NCI-H2081 treated with DMSO at 0.1 percent for 48 hours (cell line): Measurements from ENCODE around the gene TIMM29.
"Not testable (repeated sequence)": the region's sequence is repeated elsewhere in the genome, so short reads cannot be mapped to it uniquely, and the experiment has no call there.

Experiments used
- DNase-seq: peaks from one replicate; lab custom pipeline; 2025; lab: John Stamatoyannopoulos, UW

Gene TIMM29

DNA sequence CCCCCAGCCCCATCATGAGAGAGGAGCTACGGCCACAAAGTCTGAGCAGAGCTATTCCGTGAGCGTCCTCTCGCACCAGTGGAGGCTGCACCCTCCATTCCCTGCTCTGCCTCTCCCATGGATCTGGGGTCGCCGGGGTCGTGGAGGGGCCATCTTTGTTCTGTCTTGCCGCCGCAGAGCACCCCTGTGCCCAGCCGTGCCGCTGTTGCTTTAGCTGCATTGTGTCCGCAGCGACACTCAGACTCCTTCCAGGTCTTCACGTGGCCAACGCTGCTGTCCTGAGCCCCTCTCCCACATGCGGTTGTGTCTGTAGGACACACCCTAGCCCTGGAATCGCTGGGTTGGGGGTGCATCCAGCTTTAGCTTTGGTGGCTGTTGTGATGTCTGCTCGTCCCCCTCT is 16.0 kb upstream of the TIMM29 start:
- DNase-seq: no peak

DNA sequence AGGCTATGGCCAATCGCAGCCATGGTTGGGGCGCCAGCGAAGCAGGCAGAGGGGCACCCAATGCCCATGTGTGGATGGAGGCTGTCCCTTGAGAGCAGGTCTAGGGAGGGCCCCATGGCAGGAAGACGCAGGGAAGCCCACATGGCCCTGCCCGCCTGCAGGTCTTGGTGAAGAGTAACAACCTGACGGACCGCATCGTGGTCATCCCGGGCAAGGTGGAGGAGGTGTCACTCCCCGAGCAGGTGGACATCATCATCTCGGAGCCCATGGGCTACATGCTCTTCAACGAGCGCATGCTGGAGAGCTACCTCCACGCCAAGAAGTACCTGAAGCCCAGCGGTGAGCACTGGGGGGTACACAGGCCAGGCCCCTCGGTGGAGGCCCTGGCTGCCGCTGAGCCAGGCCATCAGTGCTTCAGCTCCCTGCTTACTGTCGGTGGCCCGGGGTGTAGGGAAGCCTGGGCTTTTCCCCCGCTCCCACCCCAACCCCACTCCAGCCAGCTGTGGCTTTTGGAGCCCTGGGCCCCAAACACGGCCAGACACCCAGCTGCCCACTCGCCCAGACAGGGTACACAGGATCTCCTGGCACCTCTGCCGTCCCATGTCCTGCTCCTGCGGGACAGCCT is 14.8 kb upstream of the TIMM29 start:
- no peak for DNase-seq

DNA sequence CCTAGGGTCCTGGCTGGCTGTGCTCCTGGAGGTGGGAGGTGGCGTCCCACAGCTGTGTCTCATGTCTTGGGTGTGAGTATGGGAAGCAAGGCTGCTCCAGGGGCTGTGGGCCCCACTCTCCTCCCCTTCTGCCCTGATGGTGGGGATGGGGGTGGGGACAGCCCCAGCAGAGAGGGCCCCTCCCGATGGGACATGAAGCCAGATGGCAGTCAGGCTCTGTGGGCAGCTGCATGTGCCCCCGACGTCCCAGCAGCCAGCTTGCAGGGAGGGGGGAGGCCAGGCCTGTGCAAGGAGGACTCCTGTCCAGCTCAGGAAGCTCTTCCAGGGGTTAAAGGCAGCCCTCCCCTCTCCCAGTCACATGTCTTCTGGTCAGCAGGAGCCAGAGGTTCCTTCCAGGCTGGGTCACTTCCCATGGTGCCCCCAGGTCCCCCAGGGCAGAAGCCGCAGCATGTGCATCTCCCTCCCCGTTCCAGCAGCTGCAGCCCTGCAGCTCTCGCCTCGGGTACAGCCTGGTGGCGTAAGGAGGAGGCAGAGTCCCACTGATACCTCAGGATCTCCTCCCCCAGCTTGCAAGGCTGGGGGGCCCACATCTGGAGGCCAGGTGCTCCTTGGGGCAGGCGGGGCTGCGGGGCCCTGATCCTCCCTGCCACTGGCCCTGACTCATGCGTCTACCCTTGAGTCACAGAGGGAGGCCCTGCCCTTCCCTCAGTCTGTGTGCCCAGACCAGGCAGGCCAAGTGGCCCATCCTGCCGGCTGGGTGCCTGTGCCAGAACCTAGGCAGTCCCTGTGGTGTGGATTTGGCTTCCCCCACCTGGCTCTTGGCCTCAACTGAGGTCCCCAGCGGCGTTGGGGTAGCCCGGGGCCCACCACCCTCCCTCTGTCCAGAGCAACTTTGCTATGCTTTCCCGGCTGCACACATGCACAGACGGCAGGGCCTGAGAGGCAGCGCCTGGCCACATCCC is 13.2 kb upstream of the TIMM29 start:
- DNase-seq: no peak

DNA sequence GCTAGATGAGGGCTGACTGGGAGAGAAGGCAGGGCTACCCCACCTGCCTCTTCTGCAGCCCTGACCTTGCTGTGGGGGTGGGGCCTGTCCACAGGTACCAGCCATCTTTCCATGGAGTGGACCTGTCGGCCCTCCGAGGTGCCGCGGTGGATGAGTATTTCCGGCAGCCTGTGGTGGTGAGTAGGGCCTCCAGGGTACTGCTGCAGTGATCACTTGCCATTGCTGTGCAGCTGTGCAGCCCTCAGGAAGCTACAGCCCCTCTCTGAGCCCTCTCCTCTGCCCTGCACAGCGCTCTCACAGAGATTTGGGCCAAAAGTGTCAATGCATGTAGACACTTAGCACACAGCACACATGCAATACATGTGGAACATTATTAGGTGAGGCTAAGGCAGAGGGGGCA is 12.0 kb upstream of the TIMM29 start:
- DNase-seq: no peak

DNA sequence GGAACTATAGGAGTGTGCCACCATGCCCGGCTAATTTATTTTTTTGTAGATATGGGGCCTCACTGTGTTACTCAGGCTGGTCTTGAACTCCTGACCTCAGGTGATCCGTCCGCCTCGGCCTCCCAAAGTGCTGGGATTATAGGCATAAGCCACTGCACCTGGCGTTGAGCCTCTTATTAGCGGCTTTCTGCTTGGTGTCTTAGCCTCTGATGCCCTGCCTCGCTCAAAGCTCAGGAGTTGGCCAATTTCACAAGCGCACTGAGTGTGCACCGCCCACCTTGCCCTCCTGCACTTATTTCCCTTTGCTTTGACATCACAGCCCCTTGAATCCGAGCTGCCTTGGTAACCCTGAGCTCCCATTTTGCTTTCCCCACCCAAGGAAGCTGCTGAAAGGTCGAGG is 10.3 kb upstream of the TIMM29 start:
- DNase-seq: no peak

DNA sequence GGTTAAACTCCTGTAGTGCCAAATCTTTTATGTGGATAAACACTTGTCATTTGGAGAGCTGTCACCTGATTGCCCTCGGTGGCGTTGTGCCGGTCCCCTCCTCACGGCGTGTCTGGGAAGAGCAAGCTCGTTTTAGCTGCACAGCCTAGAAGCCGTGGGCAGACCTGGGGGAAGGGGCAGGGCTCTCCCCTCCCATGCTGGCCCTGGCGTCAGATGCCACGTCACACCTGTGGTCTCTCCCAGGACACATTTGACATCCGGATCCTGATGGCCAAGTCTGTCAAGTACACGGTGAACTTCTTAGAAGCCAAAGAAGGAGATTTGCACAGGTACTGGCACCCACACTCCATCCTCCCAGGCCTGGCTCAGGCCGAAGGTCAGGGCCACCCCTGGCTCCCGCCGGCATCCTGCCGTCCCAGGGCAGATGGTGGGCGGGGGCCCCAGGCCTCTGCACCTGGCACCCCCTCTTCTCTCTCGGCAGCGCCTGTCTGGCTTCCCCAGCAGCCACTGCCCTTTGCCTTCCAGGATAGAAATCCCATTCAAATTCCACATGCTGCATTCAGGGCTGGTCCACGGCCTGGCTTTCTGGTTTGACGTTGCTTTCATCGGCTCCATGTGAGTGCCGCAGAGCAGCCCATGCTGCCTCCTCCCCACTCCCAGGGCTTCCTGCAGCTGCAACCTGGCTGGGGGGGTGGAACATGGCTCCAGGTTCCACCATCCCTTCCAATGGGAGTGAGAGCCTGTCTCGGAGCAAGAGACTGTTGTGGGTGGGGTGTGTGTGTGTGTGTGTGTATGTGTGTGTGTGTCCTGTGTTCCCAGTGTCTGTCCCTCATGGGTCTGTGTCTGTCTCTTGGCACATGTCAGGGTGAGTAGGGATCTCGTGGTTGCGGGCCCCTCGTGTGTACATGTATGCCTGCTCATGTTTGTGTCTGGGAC is 9.0 kb upstream of the TIMM29 start:
- no peak for DNase-seq

DNA sequence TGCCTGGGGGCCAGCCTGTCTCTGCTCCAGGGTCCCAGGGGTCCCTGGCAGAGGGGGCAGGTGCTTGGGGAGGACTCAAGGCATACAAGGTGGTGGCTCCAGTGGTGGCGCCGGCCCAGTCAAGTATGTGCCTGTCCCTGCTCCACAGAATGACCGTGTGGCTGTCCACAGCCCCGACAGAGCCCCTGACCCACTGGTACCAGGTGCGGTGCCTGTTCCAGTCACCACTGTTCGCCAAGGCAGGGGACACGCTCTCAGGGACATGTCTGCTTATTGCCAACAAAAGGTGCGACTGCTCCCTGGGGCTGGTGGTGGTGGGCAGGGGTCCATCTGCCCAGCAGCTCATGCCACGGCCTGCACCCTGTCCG is 8.3 kb upstream of the TIMM29 start:
- no peak for DNase-seq

DNA sequence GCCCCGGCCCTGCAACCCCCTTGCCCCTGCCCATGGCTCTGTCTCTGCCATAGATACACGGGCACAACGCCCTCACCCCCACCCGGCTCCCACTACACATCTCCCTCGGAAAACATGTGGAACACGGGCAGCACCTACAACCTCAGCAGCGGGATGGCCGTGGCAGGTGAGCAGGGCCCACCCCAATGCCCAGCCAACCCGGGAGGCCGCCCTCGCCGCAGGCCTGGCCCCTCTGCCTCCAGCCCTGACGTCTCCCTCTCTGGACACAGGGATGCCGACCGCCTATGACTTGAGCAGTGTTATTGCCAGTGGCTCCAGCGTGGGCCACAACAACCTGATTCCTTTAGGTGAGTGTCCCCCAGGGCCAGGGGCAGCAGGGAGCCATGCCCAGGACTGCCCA is 7.8 kb upstream of the TIMM29 start:
- DNase-seq: no peak

DNA sequence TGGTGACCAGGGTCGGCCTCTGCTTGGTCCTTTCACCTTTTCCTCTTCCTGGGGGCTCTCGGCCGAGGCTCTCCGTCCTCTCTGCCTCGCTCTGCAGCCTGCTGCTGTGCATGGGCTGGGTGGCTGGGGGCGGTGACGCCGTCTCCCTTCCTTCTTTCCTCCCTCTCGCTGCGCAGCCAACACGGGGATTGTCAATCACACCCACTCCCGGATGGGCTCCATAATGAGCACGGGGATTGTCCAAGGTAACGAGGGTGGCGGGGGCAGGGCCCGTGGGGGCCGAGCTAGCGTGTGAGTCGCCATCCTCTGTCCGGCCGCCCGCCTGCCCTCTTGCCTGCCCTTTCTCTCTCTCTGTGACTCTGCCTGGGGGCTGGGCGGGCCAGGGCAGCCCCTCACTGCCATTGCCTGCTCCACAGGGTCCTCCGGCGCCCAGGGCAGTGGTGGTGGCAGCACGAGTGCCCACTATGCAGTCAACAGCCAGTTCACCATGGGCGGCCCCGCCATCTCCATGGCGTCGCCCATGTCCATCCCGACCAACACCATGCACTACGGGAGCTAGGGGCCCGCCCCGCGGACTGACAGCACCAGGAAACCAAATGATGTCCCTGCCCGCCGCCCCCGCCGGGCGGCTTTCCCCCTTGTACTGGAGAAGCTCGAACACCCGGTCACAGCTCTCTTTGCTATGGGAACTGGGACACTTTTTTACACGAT is 7.3 kb upstream of the TIMM29 start:
- no peak for DNase-seq

DNA sequence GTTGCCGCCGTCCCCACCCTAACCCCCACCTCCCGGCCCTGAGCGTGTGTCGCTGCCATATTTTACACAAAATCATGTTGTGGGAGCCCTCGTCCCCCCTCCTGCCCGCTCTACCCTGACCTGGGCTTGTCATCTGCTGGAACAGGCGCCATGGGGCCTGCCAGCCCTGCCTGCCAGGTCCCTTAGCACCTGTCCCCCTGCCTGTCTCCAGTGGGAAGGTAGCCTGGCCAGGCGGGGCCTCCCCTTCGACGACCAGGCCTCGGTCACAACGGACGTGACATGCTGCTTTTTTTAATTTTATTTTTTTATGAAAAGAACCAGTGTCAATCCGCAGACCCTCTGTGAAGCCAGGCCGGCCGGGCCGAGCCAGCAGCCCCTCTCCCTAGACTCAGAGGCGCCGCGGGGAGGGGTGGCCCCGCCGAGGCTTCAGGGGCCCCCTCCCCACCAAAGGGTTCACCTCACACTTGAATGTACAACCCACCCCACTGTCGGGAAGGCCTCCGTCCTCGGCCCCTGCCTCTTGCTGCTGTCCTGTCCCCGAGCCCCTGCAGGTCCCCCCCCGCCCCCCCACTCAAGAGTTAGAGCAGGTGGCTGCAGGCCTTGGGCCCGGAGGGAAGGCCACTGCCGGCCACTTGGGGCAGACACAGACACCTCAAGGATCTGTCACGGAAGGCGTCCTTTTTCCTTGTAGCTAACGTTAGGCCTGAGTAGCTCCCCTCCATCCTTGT is 6.5 kb upstream of the TIMM29 start:
- no peak for DNase-seq

DNA sequence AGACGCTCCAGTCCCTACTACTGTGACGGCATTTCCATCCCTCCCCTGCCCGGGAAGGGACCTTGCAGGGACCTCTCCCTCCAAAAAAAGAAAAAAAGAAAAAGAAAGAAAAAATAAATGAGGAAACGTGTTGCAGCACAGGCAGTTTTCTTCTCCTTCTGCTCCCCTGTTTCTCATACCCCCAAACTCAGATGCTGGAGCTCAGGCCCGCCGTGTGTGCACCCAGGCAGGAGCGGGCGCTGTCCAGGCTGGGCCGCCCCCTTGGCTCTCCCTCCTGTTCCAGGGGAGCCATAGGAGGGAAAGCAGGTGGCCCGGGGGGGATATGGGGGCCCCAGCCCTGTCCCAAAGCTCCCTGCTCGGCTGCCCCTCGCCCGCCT is 6.0 kb upstream of the TIMM29 start:
- DNase-seq: no peak

DNA sequence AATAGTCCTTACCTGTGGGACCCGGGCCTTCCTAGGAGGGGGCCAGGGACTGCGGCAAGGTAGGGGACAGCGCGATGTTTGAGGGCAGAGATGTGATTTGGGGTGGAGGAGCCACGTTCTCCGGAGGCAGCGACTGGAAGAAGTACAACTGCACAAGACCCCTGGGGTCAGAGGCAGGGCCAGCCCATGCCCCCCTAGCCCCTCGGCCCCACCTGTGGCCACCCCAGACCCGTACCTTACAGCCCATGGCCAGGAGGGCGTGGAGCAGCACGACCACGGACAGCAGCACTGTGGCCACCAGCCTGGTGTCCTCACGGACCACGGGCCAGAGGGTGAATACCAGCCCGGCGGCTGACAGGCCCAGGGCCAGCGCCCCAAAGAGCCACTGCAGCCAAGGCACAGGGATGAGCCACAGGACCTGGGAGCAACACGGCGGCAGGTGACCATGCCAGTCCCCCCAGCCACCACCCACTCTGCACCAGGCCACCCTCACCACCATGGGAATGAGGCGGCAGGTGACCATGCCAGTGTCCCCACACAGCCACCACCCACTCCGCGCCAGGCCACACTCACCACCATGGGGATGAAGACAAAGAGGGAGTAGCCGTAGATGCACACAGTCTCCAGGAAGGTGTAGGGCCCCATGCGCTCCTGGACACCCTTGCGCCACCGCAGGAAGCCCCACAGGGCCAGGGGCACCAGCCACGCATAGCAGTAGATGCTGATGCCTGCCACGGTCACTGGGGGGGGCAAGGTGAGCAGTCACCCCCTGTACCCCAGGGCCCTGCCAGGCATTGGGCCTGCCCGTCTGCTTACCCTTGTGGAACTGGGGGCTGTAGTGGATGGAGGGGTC is 5.1 kb upstream of the TIMM29 start:
- DNase-seq: no peak

DNA sequence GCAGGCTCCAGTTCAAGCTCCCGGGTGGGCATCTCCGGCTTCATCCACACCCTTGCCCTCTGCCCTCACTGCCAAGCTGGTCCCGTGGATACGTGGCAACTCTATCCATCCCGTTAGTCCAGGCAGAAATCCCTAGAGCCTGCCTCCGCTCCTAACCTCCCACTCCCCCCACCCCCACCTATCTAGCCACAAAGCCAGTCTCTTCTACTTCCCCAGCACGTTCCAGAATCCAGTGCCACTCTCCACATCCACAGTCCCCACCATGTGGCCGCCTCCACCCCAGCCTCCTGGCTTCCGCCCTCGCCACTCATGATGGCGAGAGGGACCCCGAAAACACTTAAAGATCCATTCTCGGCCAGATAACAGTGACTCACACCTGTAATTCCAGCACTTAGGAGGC is 4.0 kb upstream of the TIMM29 start:
- DNase-seq: no peak

DNA sequence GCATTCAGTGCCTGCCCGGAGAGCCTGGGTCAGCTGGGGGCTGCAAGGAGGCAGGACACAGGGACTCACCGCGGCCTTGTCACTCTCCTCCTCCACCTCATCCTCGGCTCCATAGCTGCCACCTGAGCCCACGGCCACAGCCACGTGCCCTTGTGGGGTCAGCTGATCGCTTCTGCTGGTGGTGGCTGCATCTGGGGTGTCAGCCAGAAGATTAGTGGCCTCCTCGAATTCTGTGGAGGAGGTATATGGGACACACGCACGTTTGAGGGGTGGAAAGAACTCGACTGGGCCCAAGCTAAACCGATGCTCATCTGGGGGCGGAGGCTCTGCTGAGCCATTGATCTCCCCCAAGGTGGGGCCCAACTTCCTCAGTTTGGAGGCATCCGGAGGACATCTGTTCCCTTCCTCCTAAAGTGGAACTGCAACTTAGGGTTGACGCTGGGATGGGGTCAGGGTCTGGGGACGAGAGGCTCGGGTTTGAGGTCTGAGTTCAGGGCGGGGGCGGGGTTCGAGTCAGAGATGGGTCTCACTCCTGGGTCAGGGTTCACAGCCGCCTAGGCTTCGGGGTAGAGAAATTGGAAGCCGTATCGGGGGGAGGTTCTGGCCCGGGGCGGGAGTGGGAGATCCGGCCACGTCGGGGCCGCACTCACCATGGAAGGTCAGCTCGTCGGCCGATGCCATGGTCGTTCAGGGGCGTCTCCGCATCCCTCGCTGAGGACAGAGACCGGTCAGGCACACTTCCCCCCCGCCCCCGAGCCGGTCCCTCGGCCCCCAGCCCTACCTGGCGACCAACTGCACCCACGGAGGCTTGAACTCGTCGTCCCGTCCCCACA is 665 bp upstream of the TIMM29 start:
- DNase-seq: no peak

DNA sequence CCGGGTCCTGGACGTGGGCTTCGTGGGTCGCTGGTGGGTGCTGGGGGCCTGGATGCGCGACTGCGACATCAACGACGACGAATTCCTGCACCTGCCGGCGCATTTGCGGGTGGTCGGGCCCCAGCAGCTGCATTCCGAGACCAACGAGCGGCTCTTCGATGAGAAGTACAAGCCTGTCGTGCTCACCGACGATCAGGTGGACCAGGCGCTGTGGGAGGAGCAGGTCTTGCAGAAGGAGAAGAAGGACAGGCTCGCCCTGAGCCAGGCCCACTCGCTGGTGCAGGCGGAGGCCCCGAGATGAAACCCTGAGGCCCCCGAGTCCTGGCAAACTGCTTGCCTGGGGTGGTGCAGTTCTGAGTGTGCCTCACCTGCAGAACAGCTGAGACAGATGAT is 787 bp downstream of the TIMM29 start:
- DNase-seq: no peak

DNA sequence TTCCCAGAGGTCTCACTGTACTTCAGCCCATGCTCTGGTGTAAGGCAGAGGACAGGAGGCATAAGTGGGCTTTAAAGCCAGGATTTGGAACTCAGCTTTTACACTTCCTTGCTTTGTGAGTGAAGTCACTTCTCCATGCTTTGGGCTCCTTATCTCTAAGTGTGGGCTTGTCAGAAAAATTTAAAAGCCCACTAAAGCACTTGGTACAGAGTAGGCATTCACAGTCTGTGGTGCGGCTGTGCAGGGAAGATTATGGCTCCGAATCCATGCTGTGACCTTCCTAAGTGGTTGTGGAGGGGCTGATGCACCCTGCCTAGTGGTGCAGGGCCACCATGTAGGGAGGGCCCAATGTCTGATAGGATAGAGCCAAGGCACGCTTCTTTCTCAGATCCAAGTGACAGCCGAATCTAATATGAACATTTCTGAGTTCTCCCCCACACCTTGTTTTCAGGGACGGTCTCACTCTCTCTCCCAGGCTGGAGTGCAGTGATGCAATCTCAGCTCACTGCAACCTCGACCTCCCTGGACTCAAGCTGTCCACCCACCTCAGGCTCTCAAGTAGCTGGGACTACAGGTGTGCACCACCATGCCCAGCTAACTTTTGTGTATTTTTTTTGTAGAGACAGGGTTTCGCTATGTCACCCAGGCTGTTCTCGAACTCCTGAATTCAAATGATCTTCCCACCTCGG is 6.9 kb downstream of the TIMM29 start:
- DNase-seq: no peak

DNA sequence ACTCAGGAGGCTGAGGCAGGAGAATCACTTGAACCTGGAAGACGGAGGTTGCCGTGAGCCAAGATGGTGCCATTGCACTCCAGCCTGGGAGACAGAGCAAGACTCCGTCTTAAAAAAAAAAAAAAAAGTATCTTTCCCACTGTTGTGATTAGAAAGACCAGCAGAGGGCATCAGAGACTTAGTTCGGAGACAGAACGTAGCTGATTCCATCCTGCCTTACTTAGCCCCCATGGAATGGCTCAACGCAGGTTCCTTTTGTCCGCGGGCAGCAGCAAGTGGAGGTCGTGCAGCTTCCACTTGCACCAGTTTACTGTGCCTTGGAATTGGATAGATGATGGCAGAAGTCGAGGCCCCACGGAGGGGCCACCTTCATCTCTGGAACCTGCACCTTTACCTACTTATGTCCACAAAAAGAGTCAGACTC is 8.1 kb downstream of the TIMM29 start:
- DNase-seq: peak; percentile 32

DNA sequence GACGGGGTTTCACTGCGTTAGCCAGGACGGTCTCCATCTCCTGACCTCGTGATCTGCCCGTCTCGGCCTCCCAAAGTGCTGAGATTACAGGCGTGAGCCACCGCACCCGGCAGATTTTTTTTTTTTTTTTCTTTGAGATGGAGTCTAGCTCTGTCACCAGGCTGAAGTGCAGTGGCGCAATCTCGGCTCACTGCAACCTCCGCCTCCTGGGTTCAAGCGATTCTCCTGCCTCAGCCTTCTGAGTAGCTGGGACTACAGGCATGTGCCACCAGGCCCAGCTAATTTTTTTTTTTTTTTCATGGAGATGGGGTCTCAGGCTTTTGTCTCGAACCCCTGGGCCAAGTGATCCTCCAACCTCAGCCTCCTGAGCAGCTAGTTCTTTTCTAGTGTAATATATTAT is 13.0 kb downstream of the TIMM29 start:
- not testable (repeated sequence) for DNase-seq

DNA sequence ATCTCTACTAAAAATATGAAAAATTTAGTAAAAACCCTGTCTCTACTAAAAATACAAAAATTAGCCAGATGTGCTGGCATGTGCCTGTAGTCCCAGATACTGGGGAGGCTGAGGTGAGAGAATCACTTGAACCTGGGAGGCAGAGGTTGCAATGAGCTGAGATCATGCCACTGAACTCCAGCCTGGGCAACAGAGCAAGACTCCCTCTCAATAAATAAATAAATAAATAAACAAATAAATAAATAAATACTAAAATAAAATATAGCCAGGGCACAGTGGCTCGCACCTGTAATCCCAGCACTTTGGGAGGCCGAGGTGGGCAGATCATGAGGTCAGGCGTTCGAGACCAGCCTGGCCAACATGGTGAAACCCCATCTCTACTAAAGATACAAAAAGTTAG is 14.8 kb downstream of the TIMM29 start:
- DNase-seq: not testable (repeated sequence)
